Peyer's patch (tissue), 4 donors: Measurements from ENCODE around the gene UBAC2. TPM values are rescaled to one million over a fixed set of nuclear protein-coding genes. Genes with fewer than 3 reads are reported as not detected.
A peak's percentile ranks its signal among the peaks of the same experiment; 100 is the strongest.

ENCODE experiments used
- DNase-seq, 3 donors: peaks; one replicate each; pipeline ENCODE4 v3.0.0-alpha.2; 2017 to 2019
- H3K27ac ChIP-seq, 4 donors: fragments of 200-600 bp; sonication (generic); one replicate each; pipeline ENCODE4 v1.5.1; 2016 to 2019
- H3K27me3 ChIP-seq, 2 donors: fragments of 200-600 bp; sonication (generic); one replicate each; pipeline ENCODE4 v1.5.1; 2019
- H3K36me3 ChIP-seq, 3 donors: fragments of 200-600 bp; sonication (generic); one replicate each; pipeline ENCODE4 v1.5.1; 2016 to 2019
- H3K4me1 ChIP-seq, 4 donors: fragments of 200-600 bp; sonication (generic); one replicate each; pipeline ENCODE4 v1.5.1; 2016 to 2019
- H3K4me3 ChIP-seq, 4 donors: fragments of 200-600 bp; sonication (generic); 1 replicate in 3 of 4; 2 replicates in 1 of 4; pipeline ENCODE4 v1.5.1; 2016 to 2019; ENCODE audit warnings: mild to moderate bottlenecking in 1 of 4
- H3K9me3 ChIP-seq, 4 donors: fragments of 200-600 bp; sonication (generic); one replicate each; pipeline ENCODE4 v1.5.1; 2016 to 2019; ENCODE audit warnings: mild to moderate bottlenecking in 1 of 4
- POLR2A ChIP-seq, 2 donors: fragments of 450-650 bp; IDR thresholded peaks; one replicate each; pipeline ENCODE4 v1.5.1; 2017; ENCODE audit warnings: antibody characterized with exemption in 2 of 2, mild to moderate bottlenecking in 2 of 2, moderate library complexity in 2 of 2
- total RNA-seq, 4 donors: library from RNA; depleted of rRNA; stranded (reverse); fragments of >200 nt; gene quantifications; one replicate each; pipeline ENCODE4 v1.1.0, GENCODE V29; 2016
- TF ChIP-seq, protein P1 (sequence below), 6 experiments: fragments of 450-650 bp in 4 of 6; fragments of 200-600 bp in 2 of 6; sonication (generic) in 1 of 6; IDR thresholded peaks; one replicate each; pipeline ENCODE4 v1.5.1; 2017 to 2019; ENCODE audit warnings: antibody characterized with exemption in 6 of 6, mild to moderate bottlenecking in 3 of 6, moderate library complexity in 1 of 6

The UBAC2 gene, protein sequence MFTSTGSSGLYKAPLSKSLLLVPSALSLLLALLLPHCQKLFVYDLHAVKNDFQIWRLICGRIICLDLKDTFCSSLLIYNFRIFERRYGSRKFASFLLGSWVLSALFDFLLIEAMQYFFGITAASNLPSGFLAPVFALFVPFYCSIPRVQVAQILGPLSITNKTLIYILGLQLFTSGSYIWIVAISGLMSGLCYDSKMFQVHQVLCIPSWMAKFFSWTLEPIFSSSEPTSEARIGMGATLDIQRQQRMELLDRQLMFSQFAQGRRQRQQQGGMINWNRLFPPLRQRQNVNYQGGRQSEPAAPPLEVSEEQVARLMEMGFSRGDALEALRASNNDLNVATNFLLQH
- 10 to 100 TPM; 38.8 to 67.8 (median 63.4) TPM for total RNA-seq

DNA sequence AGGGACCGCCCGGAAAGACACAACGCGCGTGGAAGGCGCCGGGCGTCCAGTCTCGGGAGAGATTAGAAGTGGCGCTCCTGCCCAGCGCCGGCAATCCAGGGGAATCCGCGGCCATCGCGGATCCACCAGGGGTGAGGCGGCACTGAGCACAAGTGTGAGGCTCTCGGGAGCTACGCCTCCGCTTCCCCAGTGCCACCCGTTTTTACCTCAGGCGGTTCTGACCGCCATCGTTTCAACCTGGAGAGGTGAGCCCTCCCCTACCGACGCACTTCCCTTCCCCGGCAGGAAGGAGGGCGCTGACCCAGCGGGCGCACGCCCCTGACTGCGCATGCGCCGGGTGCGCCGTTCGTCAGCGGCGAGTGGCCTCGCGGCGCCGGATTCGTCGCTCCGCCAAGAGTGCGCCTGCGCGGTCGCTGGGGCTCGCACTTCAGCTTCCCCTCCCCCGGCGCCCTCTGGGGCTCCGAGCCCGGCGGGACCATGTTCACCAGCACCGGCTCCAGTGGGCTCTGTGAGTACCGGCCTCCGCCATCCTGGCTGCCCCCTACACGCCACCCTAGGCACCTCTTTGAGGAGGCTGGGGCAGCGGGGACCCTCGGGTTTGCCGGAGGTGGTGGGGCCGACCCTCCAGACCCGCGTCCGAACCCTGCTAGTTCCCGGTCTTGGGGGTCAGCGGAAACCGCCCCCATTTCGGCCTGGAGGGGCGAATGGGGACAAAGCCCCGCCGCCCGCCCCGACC lies at the start of gene UBAC2:
UBAC2 (plus strand) TSS at position 423 of the 736 bp plus-strand sequence; CDS start at position 478, 55 bp downstream.
- Histone ChIP-seq H3K9me3 (no peaks in the 10 kb centered on the region), H3K4me1 (peaks cover 0 to 39% (median 5%) of the 10 kb centered on the region in 4 donors), H3K27me3 (no peaks in the 10 kb centered on the region), H3K27ac (peak within 1 kb of the TSS; percentile 94 to 100 (median 98)), H3K36me3 (no peaks in the 10 kb centered on the region), H3K4me3 (peak within 1 kb of the TSS; percentile 68 to 99 (median 89))
- peak; percentile 92 to 98 (median 97) for DNase-seq
- TF ChIP-seq, protein P1, sequence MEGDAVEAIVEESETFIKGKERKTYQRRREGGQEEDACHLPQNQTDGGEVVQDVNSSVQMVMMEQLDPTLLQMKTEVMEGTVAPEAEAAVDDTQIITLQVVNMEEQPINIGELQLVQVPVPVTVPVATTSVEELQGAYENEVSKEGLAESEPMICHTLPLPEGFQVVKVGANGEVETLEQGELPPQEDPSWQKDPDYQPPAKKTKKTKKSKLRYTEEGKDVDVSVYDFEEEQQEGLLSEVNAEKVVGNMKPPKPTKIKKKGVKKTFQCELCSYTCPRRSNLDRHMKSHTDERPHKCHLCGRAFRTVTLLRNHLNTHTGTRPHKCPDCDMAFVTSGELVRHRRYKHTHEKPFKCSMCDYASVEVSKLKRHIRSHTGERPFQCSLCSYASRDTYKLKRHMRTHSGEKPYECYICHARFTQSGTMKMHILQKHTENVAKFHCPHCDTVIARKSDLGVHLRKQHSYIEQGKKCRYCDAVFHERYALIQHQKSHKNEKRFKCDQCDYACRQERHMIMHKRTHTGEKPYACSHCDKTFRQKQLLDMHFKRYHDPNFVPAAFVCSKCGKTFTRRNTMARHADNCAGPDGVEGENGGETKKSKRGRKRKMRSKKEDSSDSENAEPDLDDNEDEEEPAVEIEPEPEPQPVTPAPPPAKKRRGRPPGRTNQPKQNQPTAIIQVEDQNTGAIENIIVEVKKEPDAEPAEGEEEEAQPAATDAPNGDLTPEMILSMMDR (IDR thresholded peaks at IDR 0.05) = peak in 2 of 6 experiments; percentile 8 to 33
- peak; percentile 85 to 93 for TF ChIP-seq POLR2A (IDR thresholded peaks at IDR 0.05)

DNA sequence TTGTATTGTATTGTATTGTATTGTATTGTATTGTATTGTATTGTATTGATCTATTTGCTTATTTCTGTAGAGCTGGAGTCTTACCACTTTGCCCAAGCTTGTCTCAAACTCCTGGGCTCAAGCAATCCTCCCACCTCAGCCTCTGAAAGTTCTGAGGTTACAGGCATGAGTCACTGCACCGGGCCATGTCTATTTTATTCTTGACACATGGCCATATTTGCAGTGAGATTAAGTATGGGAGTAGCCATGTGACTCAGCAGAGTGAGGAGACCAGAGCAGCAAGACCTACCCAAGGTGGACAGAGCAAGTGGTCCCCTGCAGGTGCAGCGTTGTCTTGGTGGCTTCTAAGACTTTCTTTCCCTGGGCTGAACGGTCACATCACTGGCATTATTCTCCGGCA lies 49.1 kb upstream of the UBAC2 start:
- no peak for DNase-seq
- TF ChIP-seq POLR2A (IDR thresholded peaks at IDR 0.05) = no peak
- TF ChIP-seq, protein P1 (IDR thresholded peaks at IDR 0.05) = no peak

GRCh38 chr13:99153219-99153618 lies 47.4 kb upstream of the UBAC2 start:
- Histone ChIP-seq H3K27me3 (no peaks in the 10 kb centered on the region), H3K4me3 (no peak overlapping the region), H3K36me3 (no peaks in the 10 kb centered on the region), H3K4me1 (no peaks in the 10 kb centered on the region), H3K27ac (no peak overlapping the region), H3K9me3 (no peaks in the 10 kb centered on the region)
- no peak for TF ChIP-seq POLR2A (IDR thresholded peaks at IDR 0.05)
- TF ChIP-seq, protein P1 (IDR thresholded peaks at IDR 0.05) = no peak
- no peak for DNase-seq

More for the DNA sequence above, 49.1 kb upstream of the UBAC2 start:
- Histone ChIP-seq H3K9me3 (no peaks in the 10 kb centered on the region), H3K4me1 (no peaks in the 10 kb centered on the region), H3K36me3 (no peaks in the 10 kb centered on the region), H3K27me3 (no peaks in the 10 kb centered on the region), H3K4me3 (no peak overlapping the region), H3K27ac (no peak overlapping the region)

GRCh38 chr13:99154064-99154463 lies 46.6 kb upstream of the UBAC2 start:
- Histone ChIP-seq H3K36me3 (no peaks in the 10 kb centered on the region), H3K9me3 (no peaks in the 10 kb centered on the region), H3K27me3 (no peaks in the 10 kb centered on the region), H3K4me1 (no peaks in the 10 kb centered on the region), H3K27ac (no peak overlapping the region), H3K4me3 (no peak overlapping the region)
- no peak for DNase-seq
- TF ChIP-seq POLR2A (IDR thresholded peaks at IDR 0.05) = no peak
- TF ChIP-seq, protein P1 (IDR thresholded peaks at IDR 0.05) = no peak

DNA sequence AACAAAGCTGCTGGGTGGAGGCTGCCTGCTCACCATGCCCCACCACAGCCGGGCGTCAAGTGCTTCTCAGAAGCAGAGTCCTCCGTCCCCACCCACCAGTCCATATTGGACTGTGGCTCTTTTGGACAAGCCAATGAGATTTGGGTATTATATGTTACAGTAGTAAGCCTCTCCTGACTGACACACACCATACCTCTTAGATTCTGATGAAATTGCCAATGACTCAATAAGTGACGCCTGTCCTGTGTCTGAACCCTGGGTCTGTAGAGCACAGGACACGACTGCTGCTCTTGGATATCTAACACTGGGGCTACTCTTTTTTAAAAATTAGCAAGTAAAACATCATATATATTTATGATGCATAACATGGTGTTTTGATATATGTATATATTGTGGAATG lies 44.8 kb upstream of the UBAC2 start:
- Histone ChIP-seq H3K27ac (no peak overlapping the region), H3K4me1 (no peaks in the 10 kb centered on the region), H3K27me3 (no peaks in the 10 kb centered on the region), H3K4me3 (no peak overlapping the region), H3K9me3 (no peaks in the 10 kb centered on the region), H3K36me3 (no peaks in the 10 kb centered on the region)
- no peak for TF ChIP-seq POLR2A (IDR thresholded peaks at IDR 0.05)
- TF ChIP-seq, protein P1 (IDR thresholded peaks at IDR 0.05) = no peak
- no peak for DNase-seq
